ENCODE results near the gene DNAAF3.

The DNAAF3 gene

GRCh38 chr19:55193481-55193880 lies 27.1 kb upstream of the DNAAF3 start:
- H3K27me3 ChIP-seq (ENCODE audit: insufficient read depth, low read depth, severe bottlenecking), result no peaks in the 10 kb centered on the region
- H3K36me3 ChIP-seq, result no peaks in the 10 kb centered on the region
- no peak for TF ChIP-seq CTCF (IDR thresholded peaks at IDR 0.05; ENCODE audit: low read depth, low read length)
- no peaks in the 10 kb centered on the region for H3K9me3 ChIP-seq (ENCODE audit: severe bottlenecking)
- H3K4me3 ChIP-seq (ENCODE audit: low read depth, low read length), result no peak overlapping the region
- no peak overlapping the region for H3K27ac ChIP-seq
- no peak for DNase-seq

GRCh38 chr19:55189403-55189835 lies 23.0 kb upstream of the DNAAF3 start:
- no peak for DNase-seq
- Histone ChIP-seq H3K9me3 (ENCODE audit: severe bottlenecking) (no peaks in the 10 kb centered on the region), H3K36me3 (no peaks in the 10 kb centered on the region), H3K4me3 (ENCODE audit: low read depth, low read length) (no peak overlapping the region), H3K27ac (no peak overlapping the region), H3K27me3 (ENCODE audit: insufficient read depth, low read depth, severe bottlenecking) (no peaks in the 10 kb centered on the region)
- TF ChIP-seq CTCF (IDR thresholded peaks at IDR 0.05; ENCODE audit: low read depth, low read length), result no peak

- no peak for DNase-seq
- no peak for TF ChIP-seq CTCF (IDR thresholded peaks at IDR 0.05; ENCODE audit: low read depth, low read length)
- no peaks in the 10 kb centered on the region for H3K27me3 ChIP-seq (ENCODE audit: insufficient read depth, low read depth, severe bottlenecking)
- no peak overlapping the region for H3K27ac ChIP-seq
- H3K9me3 ChIP-seq (ENCODE audit: severe bottlenecking), result no peaks in the 10 kb centered on the region
- H3K4me3 ChIP-seq (ENCODE audit: low read depth, low read length), result no peak overlapping the region
- H3K36me3 ChIP-seq, result no peaks in the 10 kb centered on the region
Observed at GRCh38 chr19:55188625-55189024, 22.2 kb upstream of the DNAAF3 start.

GRCh38 chr19:55186080-55186479 lies 19.7 kb upstream of the DNAAF3 start:
- DNase-seq, result no peak
- TF ChIP-seq CTCF (IDR thresholded peaks at IDR 0.05; ENCODE audit: low read depth, low read length), result no peak
- H3K27ac ChIP-seq, result no peak overlapping the region
- H3K9me3 ChIP-seq (ENCODE audit: severe bottlenecking), result no peaks in the 10 kb centered on the region
- no peak overlapping the region for H3K4me3 ChIP-seq (ENCODE audit: low read depth, low read length)
- H3K36me3 ChIP-seq, result no peaks in the 10 kb centered on the region
- H3K27me3 ChIP-seq (ENCODE audit: insufficient read depth, low read depth, severe bottlenecking), result no peaks in the 10 kb centered on the region

GRCh38 chr19:55181740-55182139 lies 15.3 kb upstream of the DNAAF3 start:
- H3K9me3 ChIP-seq (ENCODE audit: severe bottlenecking), result peaks cover 4% of the 10 kb centered on the region
- H3K36me3 ChIP-seq, result no peaks in the 10 kb centered on the region
- no peak for DNase-seq
- no peak overlapping the region for H3K4me3 ChIP-seq (ENCODE audit: low read depth, low read length)
- H3K27ac ChIP-seq, result no peak overlapping the region
- TF ChIP-seq CTCF (IDR thresholded peaks at IDR 0.05; ENCODE audit: low read depth, low read length), result no peak
- H3K27me3 ChIP-seq (ENCODE audit: insufficient read depth, low read depth, severe bottlenecking), result no peaks in the 10 kb centered on the region
